HepG2 (cell line): ENCODE results near the gene AP2B1. TPM values are rescaled to one million over a fixed set of nuclear protein-coding genes. Genes with fewer than 3 reads are reported as not detected.

Source experiments
- ATAC-seq: fragments of 200-7000 bp; cut with Tn5 transposase; 3 replicates; pipeline ENCODE4 v1.9.1; 2020; ENCODE audit warnings: mild to moderate bottlenecking, moderate library complexity
- BruUV-seq: library from RNA; stranded (reverse); fragments of 400-500 nt; replicated peaks from 2 replicates; lab custom pipeline; 2021; lab: Mats Ljungman, UMichigan
- CTCF ChIA-PET: fragments of 300-600 bp; formaldehyde crosslinking; extraction: SDS; loops from one replicate; lab custom pipeline; 2021; ENCODE audit warnings: low total read pairs, inconsistent platforms, low intra/inter-chr PET ratio; lab: Yijun Ruan, JAX
- POLR2A ChIA-PET: fragments of 350-600 bp; sonication (Branson Sonifier 250); formaldehyde crosslinking; loops from one replicate; lab custom pipeline; 2020; ENCODE audit warnings: antibody characterized with exemption, inconsistent platforms; lab: Yijun Ruan, JAX
- DNase-seq: peaks from one replicate; pipeline ENCODE4 v3.0.0-alpha.2; 2015; ENCODE audit warnings: low spot score
- FAIRE-seq: peaks from 3 replicates; lab custom pipeline; 2011; peaks lifted over from hg19 to GRCh38; lab: Jason Lieb, UNC
- H2AFZ ChIP-seq: one replicate; pipeline ENCODE4 v1.6.1; 2011; ENCODE audit warnings: low read length, inconsistent platforms
- H3K27ac ChIP-seq: fragments of 300-600 bp; 3 replicates; pipeline ENCODE4 v1.8.0; 2011; ENCODE audit warnings: mixed run types, mild to moderate bottlenecking, mixed read lengths, low read length, inconsistent platforms; ENCODE audit not compliant: insufficient read depth; ENCODE audit errors: extremely low read length
- H3K27me3 ChIP-seq, 2 experiments: fragments of 200-600 bp in 1 of 2; 2 replicates in 1 of 2; 3 replicates in 1 of 2; pipeline versions ENCODE4 v1.6.0 to v1.8.0; 2011; ENCODE audit warnings: low read length in 2 of 2, mild to moderate bottlenecking in 2 of 2, moderate library complexity in 2 of 2, inconsistent platforms in 1 of 2; ENCODE audit not compliant: insufficient read depth in 2 of 2, control insufficient read depth in 1 of 2
- H3K36me3 ChIP-seq, 2 experiments: fragments of 200-600 bp in 1 of 2; replicated peaks in 1 of 2; 2 replicates in 1 of 2; 3 replicates in 1 of 2; pipeline versions ENCODE4 v1.5.1 to v1.8.0; 2011; ENCODE audit warnings: low read length in 2 of 2, inconsistent platforms in 1 of 2; ENCODE audit not compliant: insufficient read depth in 2 of 2, control insufficient read depth in 1 of 2
- H3K4me1 ChIP-seq: 2 replicates; pipeline ENCODE4 v1.5.1; 2012; ENCODE audit warnings: low read length, inconsistent platforms; ENCODE audit not compliant: insufficient read depth
- H3K4me2 ChIP-seq: 2 replicates; pipeline ENCODE4 v1.6.0; 2011; ENCODE audit warnings: low read depth, low read length, inconsistent platforms
- H3K4me3 ChIP-seq, 3 experiments: fragments of 200-600 bp in 1 of 3; sonication (generic), shearing (Covaris generic) in 1 of 3; replicated peaks in 1 of 3; 2 replicates each; pipeline ENCODE4 v1.5.1; 2011 to 2016; ENCODE audit warnings: low read length in 3 of 3, inconsistent platforms in 2 of 3, low read depth in 2 of 3, mild to moderate bottlenecking in 2 of 3, control low read depth in 1 of 3, mixed read lengths in 1 of 3; ENCODE audit not compliant: insufficient read depth in 1 of 3
- H3K79me2 ChIP-seq: one replicate; pipeline ENCODE4 v1.6.1; 2011; ENCODE audit warnings: low read length, inconsistent platforms; ENCODE audit not compliant: insufficient read depth
- H3K9ac ChIP-seq: 2 replicates; pipeline ENCODE4 v1.6.0; 2011; ENCODE audit warnings: mild to moderate bottlenecking, low read depth, low read length, inconsistent platforms; ENCODE audit not compliant: insufficient read depth
- H3K9me3 ChIP-seq: 2 replicates; pipeline ENCODE4 v1.5.1; 2012; ENCODE audit warnings: mild to moderate bottlenecking, low read length
- H4K20me1 ChIP-seq: 2 replicates; pipeline ENCODE4 v1.6.0; 2011; ENCODE audit warnings: inconsistent platforms, mild to moderate bottlenecking, low read length, moderate library complexity; ENCODE audit not compliant: insufficient read depth
- ARHGAP35 ChIP-seq: sonication (generic); formaldehyde crosslinking; IDR thresholded peaks from 2 replicates; pipeline ENCODE4 v1.9.0; 2022; ENCODE audit warnings: mild to moderate bottlenecking, inconsistent platforms, moderate library complexity, missing genetic modification reagents, borderline replicate concordance
- JUND ChIP-seq: sonication (generic); formaldehyde crosslinking; IDR thresholded peaks from 2 replicates; pipeline ENCODE4 v1.8.0; 2022; ENCODE audit warnings: mild to moderate bottlenecking, missing genetic modification reagents
- KDM5B ChIP-seq: sonication (generic); formaldehyde crosslinking; IDR thresholded peaks from 2 replicates; pipeline ENCODE4 v1.4.0; 2020; ENCODE audit warnings: missing genetic modification reagents, mild to moderate bottlenecking, borderline replicate concordance
- KLF9 ChIP-seq: IDR thresholded peaks from 2 replicates; pipeline ENCODE4 v1.6.1; 2016; ENCODE audit warnings: low read depth
- LCORL ChIP-seq, 2 experiments: fragments of 450-650 bp in 1 of 2; sonication (generic) in 1 of 2; formaldehyde crosslinking in 1 of 2; IDR thresholded peaks; 2 replicates each; pipeline versions ENCODE4 v1.5.0 to v1.6.1; 2017 to 2020; ENCODE audit warnings: antibody characterized with exemption in 1 of 2, missing genetic modification reagents in 1 of 2
- MAF1 ChIP-seq: sonication (generic); formaldehyde crosslinking; IDR thresholded peaks from 2 replicates; pipeline ENCODE4 v1.5.0; 2020; ENCODE audit warnings: missing genetic modification reagents, borderline replicate concordance
- MXI1 ChIP-seq: IDR thresholded peaks from 3 replicates; pipeline ENCODE4 v1.6.1; 2012; ENCODE audit warnings: low read depth, low read length, inconsistent platforms, borderline replicate concordance
- NR1H2 ChIP-seq: sonication (generic); formaldehyde crosslinking; IDR thresholded peaks from 2 replicates; pipeline ENCODE4 v1.8.1; 2022; ENCODE audit warnings: low read depth, missing genetic modification reagents, borderline replicate concordance
- PLRG1 ChIP-seq: fragments of 450-650 bp; conservative IDR thresholded peaks from 2 replicates; pipeline ENCODE4 v1.6.1; 2016
- RFXAP ChIP-seq: sonication (generic); formaldehyde crosslinking; IDR thresholded peaks from 2 replicates; pipeline ENCODE4 v1.4.0; 2020; ENCODE audit warnings: missing genetic modification reagents, borderline replicate concordance
- SMAD9 ChIP-seq: sonication (generic); formaldehyde crosslinking; IDR thresholded peaks from 2 replicates; pipeline ENCODE4 v1.5.1; 2020; ENCODE audit warnings: mild to moderate bottlenecking, missing genetic modification reagents
- SP140L ChIP-seq: sonication (generic); formaldehyde crosslinking; IDR thresholded peaks from 2 replicates; pipeline ENCODE4 v1.4.0; 2020; ENCODE audit warnings: missing genetic modification reagents, borderline replicate concordance
- ZBTB7A ChIP-seq: sonication (generic); formaldehyde crosslinking; IDR thresholded peaks from 2 replicates; pipeline ENCODE4 v1.8.0; 2022; ENCODE audit warnings: mild to moderate bottlenecking, missing genetic modification reagents
- ZMYM4 ChIP-seq: sonication (generic); formaldehyde crosslinking; IDR thresholded peaks from 2 replicates; pipeline ENCODE4 v1.8.1; 2023; ENCODE audit warnings: mild to moderate bottlenecking, missing genetic modification reagents
- ZNF232 ChIP-seq: sonication (generic); formaldehyde crosslinking; IDR thresholded peaks from 2 replicates; pipeline ENCODE4 v1.4.0; 2020; ENCODE audit warnings: missing genetic modification reagents, borderline replicate concordance
- ZNF547 ChIP-seq: sonication (generic); formaldehyde crosslinking; IDR thresholded peaks from 2 replicates; pipeline ENCODE4 v1.5.1; 2020; ENCODE audit warnings: mild to moderate bottlenecking, missing genetic modification reagents
- ZNF614 ChIP-seq: IDR thresholded peaks from 2 replicates; pipeline ENCODE4 v1.6.1; 2018; ENCODE audit warnings: missing biosample characterization, missing genetic modification reagents, inconsistent platforms, borderline replicate concordance
- ZNF678 ChIP-seq: sonication (generic); formaldehyde crosslinking; IDR thresholded peaks from 2 replicates; pipeline ENCODE4 v1.4.0; 2020; ENCODE audit warnings: mild to moderate bottlenecking, missing genetic modification reagents
- ZNF720 ChIP-seq: sonication (generic); formaldehyde crosslinking; IDR thresholded peaks from 2 replicates; pipeline ENCODE4 v1.4.0; 2020; ENCODE audit warnings: missing genetic modification reagents
- ZNF775 ChIP-seq: sonication (generic); formaldehyde crosslinking; IDR thresholded peaks from 2 replicates; pipeline ENCODE4 v1.4.0; 2020; ENCODE audit warnings: missing genetic modification reagents, mild to moderate bottlenecking, moderate library complexity, borderline replicate concordance
- ZNF790 ChIP-seq: sonication (generic); formaldehyde crosslinking; IDR thresholded peaks from 2 replicates; pipeline ENCODE4 v1.8.0; 2022; ENCODE audit warnings: missing genetic modification reagents, mild to moderate bottlenecking, borderline replicate concordance
- WGBS: methylation state at CpG from one replicate; pipeline ENCODE4 v1.1.6; 2017; ENCODE audit warnings: low lambda C conversion rate; 5-methylcytosine and 5-hydroxymethylcytosine counted together
- in situ Hi-C: cut with HindIII; loops from 2 replicates; pipeline ENCODE4 v1.10.0; 2017; ENCODE audit warnings: low pct_unique_long_range_greater_than_20kb; ENCODE audit not compliant: extremely low pct_ligation_motif_present
- intact Hi-C: fragments of 100-400 bp; cut with micrococcal nuclease; formaldehyde crosslinking; loops from one replicate; pipeline ENCODE4 v1.10.0; 2022; ENCODE audit not compliant: unreplicated experiment
- polyA plus RNA-seq, 8 experiments: library from polyadenylated mRNA; depleted of rRNA in 3 of 8; stranded (reverse) in 7 of 8; unstranded in 1 of 8; fragments of >200 nt; fragmentation: Illumina TruSeq in 4 of 8; extraction: Trizol in 4 of 8; gene quantifications; 2 replicates each; pipeline versions ENCODE4 v1.2.1 to v1.2.3, GENCODE V29; 2011 to 2016; ENCODE audit warnings: low read depth in 4 of 8, missing spikeins in 1 of 8, mixed read lengths in 1 of 8; ENCODE audit not compliant: insufficient read depth in 1 of 8
- total RNA-seq, 5 experiments: library from RNA; depleted of rRNA; stranded (reverse); fragments of >200 nt; fragmentation: Illumina TruSeq; extraction: Trizol; gene quantifications; 2 replicates each; pipeline ENCODE4 v1.2.3, GENCODE V29; 2016; ENCODE audit warnings: low read depth in 1 of 5

The AP2B1 gene
- total and polyA plus RNA-seq, 2 of the 13 experiments (the other 11 are each of a cell fraction or from before 2014, with no cell fraction given): 23.8 to 71.3 TPM

- POLR2A ChIA-PET: no interaction called here
- H3K9me3 ChIP-seq: no peaks in the 10 kb centered on the region
- WGBS: 4% methylated on average over 1 of the region's 1 CpG
- no peak overlapping the region for H2AFZ ChIP-seq
- intact Hi-C loops: no loop called here
- in situ Hi-C loops: loop anchor here (25.0 kb wide), 1 partner anchor 1134 kb away; no protein-coding TSS in a partner anchor
- H3K4me3 ChIP-seq: no peak overlapping the region
- no peak for FAIRE-seq
- no peaks in the 10 kb centered on the region for H3K79me2 ChIP-seq
- DNase-seq: no peak
- no peak overlapping the region for H3K4me2 ChIP-seq
- no peaks in the 10 kb centered on the region for H3K4me1 ChIP-seq
- no peaks in the 10 kb centered on the region for H3K27me3 ChIP-seq
- BruUV-seq: no TSS peak
- CTCF ChIA-PET: no interaction called here
- no peaks in the 10 kb centered on the region for H4K20me1 ChIP-seq
- TF ChIP-seq MAF1 (CRISPR knock-in tag) (no peak), LCORL (IDR thresholded peaks at IDR 0.05) (no peak), LCORL (CRISPR knock-in tag; IDR thresholded peaks at IDR 0.05) (no peak), ZNF614 (no peak), PLRG1 (no peak), ZNF775 (CRISPR knock-in tag) (no peak), ZMYM4 (no peak), MXI1 (no peak), SP140L (no peak), KLF9 (CRISPR knock-in tag) (no peak), ZBTB7A (no peak)
- TF ChIP-seq, all 625 proteins: peak for 0
- no peaks in the 10 kb centered on the region for H3K36me3 ChIP-seq
- H3K27ac ChIP-seq: no peak overlapping the region
- H3K9ac ChIP-seq: no peak overlapping the region
- no peak for ATAC-seq
These were observed 40.6 kb upstream of the AP2B1 start for GRCh38 chr17:35546487-35546886.

- TF ChIP-seq RFXAP (CRISPR knock-in tag) (no peak), ZNF547 (no peak), ZNF790 (CRISPR knock-in tag) (no peak), KDM5B (CRISPR knock-in tag) (no peak), SMAD9 (CRISPR knock-in tag) (no peak), ARHGAP35 (CRISPR knock-in tag) (no peak), ZNF232 (CRISPR knock-in tag) (no peak), NR1H2 (CRISPR knock-in tag) (no peak), ZNF720 (no peak), JUND (CRISPR knock-in tag) (no peak), ZNF678 (CRISPR knock-in tag) (no peak)
- DNase-seq (no peak), FAIRE-seq (no peak), ATAC-seq (no peak)
- H3K9ac ChIP-seq: no peak overlapping the region
- in situ Hi-C loops (loop anchor here (25.0 kb wide), 1 partner anchor 1136 kb away; no protein-coding TSS in a partner anchor), intact Hi-C loops (no loop called here)
- peaks cover 0 to 6% of the 10 kb centered on the region in 2 experiments; a peak in 1 of 5 replicates for H3K27me3 ChIP-seq
- H4K20me1 ChIP-seq: no peaks in the 10 kb centered on the region
- WGBS: 3% methylated on average over 8 of the region's 8 CpGs
- POLR2A ChIA-PET: no interaction called here
- CTCF ChIA-PET: no interaction called here
- no peak overlapping the region for H3K4me2 ChIP-seq
- no peaks in the 10 kb centered on the region for H3K4me1 ChIP-seq
- H3K9me3 ChIP-seq: no peaks in the 10 kb centered on the region
- no TSS peak for BruUV-seq
- no peaks in the 10 kb centered on the region for H3K79me2 ChIP-seq
- no peak overlapping the region for H2AFZ ChIP-seq
- no peak overlapping the region for H3K4me3 ChIP-seq
- no peak overlapping the region for H3K27ac ChIP-seq
- no peaks in the 10 kb centered on the region for H3K36me3 ChIP-seq
These were observed 38.8 kb upstream of the AP2B1 start for GRCh38 chr17:35548208-35548810.
